GM19238 (cell line): ENCODE measurements around the gene SWT1.

Experiments used
- DNase-seq: peaks from one replicate; pipeline ENCODE4 v3.0.0; 2011; ENCODE audit warnings: low spot score; ENCODE audit not compliant: insufficient read length

The SWT1 gene

DNA sequence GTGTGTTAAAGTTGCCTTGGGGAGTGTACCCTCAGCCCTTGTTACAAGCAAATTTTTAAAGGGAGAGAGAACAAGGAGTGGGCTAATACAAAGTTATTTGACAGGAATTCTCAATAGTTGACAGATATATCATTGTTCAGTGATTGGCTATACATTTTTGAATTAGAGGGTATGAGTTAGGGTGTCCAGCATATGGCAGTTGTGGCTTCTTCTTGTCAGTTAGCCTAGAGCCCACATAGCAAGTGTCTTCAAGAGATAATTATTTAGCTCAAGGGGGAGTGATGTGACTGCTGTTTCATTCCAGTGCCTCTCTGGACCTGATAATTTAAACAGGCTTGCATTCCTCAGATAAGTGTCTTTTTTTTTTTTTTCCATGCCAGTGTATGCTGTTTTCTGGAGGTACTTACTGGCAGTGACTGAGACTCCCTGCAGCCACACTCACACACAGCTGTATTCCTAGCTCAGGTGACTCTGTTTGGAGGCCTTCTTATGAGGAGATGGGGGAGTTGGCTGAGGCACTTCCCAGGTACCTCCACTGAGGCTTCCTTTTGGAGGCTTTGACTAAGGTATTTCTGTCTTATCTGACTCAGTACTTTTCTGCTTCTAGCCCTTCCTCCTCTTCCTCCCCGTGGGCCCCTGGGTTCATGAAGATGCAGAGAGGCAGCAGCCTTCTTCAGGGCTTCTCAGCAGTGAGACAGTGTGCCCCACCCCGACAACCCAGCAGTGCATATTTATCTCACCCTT, 127.7 kb downstream of the SWT1 start:
- DNase-seq: no peak

DNA sequence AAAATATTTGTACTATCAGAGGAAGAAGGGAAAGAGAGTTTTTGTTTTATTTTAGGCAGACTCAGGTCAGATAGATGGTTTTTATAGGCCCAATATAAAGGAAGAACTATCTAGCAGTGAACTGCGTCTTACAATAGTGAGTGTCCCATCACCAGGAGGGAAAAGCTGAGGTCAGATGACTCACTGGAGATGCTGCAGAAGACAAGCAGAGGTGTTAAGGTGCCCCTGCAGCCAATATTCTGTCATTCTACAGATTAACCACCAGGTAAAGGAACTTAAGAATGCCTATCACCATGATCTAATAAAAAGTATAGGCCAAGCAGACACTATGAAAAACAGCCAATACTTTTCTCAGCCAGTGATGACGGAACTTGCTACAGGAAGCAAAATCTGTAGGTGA, 130.5 kb downstream of the SWT1 start:
- DNase-seq: no peak

DNA sequence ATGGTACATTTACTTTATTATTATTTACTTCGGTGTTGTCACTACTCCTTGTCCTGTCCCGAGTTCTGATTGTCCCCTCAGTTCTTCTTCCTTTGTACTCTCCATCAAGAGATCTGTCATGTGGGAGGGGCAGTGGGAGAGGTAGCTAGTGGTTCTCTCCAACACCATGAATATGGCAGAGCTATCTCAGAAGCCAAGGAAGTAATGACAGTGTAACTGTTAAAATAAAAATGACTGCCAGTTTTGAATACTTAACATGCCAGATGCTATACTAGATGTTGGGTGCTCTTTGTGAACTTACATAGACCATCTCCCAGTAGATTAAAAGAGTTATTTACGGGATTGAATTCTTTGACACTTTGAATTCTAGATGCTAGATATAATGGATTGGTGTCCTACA, 131.5 kb downstream of the SWT1 start:
- DNase-seq: no peak

GRCh38 chr1:185289880-185290279, 132.9 kb downstream of the SWT1 start:
- DNase-seq: no peak

DNA sequence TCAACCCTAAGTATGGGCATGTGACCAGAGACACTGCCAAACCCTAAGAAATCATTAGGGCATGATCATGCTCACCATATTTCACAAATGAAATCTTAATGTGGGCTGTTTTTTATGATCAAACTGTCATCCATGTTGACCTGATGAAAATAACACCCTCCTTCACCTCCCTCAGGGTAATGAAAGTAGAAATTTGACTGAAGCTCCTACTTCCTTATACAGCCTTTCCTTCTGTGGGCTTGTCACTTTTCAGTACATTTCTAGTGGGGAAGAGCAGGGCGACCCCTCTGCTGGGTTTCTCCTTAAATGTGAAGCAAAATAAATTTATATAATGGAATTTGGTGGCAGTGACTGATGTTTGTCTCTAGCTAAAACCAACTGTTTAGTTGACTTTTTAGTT, 134.2 kb downstream of the SWT1 start:
- no peak for DNase-seq

- DNase-seq: no peak
These were observed 134.7 kb downstream of the SWT1 start for GRCh38 chr1:185291652-185292051.

DNA sequence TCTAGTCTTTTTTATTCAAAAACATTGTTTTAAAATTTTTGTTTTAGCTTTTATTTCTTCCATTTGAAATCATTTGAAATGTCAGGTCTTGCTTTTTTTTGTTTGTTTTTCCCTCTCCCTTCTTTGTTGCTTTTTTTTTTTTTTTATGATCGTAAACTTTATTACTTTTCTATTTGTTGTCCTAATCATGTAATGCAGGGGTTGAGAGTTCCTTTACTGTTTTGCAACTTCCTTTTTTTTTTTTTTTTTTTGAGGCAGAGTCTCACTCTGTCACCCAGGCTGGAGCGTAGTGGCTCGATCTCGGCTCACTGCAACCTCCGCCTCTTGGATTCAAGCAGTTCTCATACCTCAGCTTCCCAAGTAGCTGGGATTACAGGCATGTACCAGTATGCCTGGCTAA, 135.3 kb downstream of the SWT1 start:
- no peak for DNase-seq

DNA sequence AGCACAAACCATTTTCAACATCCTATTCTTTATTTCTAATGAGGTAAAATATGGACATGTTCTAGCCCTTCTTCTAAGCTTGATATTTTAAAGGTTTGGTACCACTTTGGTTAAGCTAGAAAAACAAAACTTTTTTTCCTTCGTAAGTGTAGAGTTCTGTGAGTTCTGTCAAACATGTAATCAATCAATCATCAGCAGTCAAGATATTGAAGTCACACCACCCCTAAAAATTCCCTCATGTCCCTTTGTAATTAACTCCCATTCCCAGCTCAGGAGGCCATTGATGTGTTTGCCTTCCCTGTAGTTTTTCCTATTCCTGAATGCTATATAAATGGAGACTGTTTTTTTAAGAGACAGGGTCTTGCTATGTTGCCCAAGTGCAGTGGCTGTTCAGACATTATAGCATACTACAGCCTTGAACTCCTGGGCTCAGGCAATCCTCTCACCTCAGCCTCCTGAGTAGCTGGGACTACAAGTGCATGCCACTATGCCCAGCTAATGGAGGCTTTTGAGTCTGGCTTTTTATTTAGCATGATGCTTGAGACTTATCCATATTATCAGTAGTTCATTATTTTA, 137.1 kb downstream of the SWT1 start:
- DNase-seq: no peak

DNA sequence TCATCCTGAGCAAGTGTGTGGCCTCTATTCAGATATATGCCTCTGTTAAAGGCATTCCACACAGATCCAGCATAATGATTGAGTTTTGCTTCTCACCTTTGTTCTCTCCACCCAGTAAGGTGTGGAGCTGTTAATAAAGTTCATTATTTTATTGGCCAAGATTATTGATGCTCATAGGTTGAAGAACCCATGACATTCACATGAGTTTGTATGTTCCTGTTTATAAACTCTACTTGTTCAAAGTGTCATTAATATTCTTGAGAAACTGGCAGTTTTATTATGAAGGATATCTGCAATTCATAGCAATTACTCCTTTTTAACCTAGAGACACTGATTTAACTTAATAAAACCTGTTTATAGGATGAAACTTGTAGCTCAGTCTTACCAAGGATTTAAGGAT, 138.1 kb downstream of the SWT1 start:
- no peak for DNase-seq

GRCh38 chr1:185297982-185298381, 141.0 kb downstream of the SWT1 start:
- DNase-seq: no peak

- no peak for DNase-seq
These were observed 143.2 kb downstream of the SWT1 start for GRCh38 chr1:185300152-185300551.

DNA sequence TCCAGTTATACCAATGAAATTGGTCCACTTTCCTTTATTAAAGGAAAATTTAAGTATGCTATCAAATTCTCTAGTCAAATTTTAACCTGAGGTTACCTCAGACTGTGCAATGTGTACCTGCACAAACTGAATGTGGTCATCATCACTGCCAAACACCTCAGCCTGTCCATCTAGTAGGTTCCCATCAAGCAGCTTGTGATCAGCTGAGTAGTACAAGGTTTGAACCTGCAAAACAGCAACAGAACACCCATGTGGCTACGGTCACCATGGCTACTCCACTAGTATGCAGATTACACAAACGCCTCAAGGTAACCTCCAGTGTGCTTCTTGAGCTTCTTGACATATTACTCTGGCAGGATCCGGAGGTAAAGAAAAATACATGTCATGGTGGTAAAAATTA, 148.5 kb downstream of the SWT1 start:
- no peak for DNase-seq

GRCh38 chr1:185308126-185308525, 151.2 kb downstream of the SWT1 start:
- DNase-seq: no peak

DNA sequence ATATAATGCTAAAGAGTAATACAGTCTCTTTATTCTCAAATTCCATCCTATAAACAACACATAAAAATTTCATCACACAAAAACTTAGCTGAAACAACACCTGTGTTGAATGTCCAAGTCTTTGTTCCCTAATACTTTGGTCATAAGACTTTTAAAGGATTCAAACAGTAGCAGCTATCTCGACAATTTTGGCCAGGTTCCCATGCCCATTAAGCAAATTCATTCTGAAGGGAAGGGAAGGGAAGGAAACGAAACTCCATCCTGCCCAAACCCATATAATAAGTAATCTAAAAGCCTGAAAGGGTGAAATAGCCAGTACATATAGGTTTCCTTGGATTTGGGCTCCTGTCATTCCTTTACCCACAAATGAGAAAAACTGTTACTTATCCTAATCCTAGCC, 152.6 kb downstream of the SWT1 start:
- DNase-seq: no peak

DNA sequence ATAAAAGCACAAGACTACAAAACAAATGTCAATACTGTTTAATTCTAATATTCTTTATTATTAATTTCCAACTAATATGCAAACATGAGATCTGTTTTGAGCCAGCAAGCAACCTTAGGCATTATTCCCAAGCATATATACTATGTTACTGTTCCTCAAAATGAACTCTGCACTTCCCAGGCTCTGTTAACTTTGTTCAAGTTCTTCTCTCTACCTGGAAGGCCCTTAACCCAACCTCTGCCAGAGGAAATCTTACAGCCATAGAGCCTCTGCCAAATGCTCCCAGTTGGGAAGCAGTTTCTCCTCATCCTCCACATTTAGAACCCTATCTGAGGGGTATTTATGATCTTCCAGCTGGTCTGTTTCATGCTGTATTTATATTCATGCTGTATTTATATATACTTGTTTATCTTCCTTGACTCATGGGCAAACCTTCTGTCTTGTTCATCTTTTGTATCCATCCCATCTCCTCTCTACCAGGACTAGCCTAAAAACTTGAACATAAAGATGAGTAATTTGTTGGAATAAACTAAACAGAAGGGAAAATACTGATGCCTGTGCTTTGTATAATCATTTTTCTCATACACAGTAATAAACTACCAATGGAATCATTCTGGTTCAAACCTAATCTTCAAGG, 154.7 kb downstream of the SWT1 start:
- DNase-seq: no peak

DNA sequence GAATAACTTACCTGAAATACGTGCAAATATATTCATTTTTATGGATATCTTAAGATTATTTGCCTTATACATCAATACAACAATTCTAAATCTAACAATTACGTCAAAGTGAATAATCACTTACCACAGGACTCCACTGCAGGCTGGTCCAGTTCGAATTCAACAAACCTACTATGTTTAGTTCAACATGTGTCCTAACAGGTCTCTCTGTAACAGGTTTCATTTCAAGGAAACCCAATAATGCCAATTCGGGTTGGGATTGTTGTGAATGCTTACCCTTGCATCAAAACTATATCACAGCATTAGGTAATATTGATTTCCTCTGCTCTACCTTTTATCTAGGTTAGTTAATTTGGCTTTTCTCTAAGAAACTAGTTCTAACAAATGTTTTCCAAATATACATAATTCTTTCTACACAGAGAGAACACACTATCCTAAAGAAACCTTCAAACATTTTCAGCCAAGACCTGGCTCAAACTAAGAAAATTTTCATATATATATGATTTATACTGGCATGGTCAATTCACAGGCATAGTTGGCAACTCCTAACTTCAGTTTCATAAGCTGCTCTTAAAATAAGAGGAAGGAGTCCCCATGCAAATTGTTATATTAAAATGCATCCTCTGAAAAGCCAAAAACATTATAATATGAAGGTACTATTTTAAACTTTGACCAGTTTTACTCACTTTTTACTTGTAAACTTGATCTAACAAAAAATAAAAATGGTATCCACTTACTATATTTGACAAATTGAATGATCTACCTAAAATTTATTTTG, 155.6 kb downstream of the SWT1 start:
- DNase-seq: no peak

- DNase-seq: no peak
These were observed 157.4 kb downstream of the SWT1 start for GRCh38 chr1:185314411-185314810.

- DNase-seq: no peak
These were observed 158.6 kb downstream of the SWT1 start for GRCh38 chr1:185315445-185316071.

- peak; percentile 65 for DNase-seq
These were observed 159.4 kb downstream of the SWT1 start for GRCh38 chr1:185316163-185317033.

GRCh38 chr1:185317034-185317885, 160.3 kb downstream of the SWT1 start, which contains the start of gene IVNS1ABP:
Gene IVNS1ABP, minus strand, starts transcription at chr1:185317243. Its CDS starts 7,750 bp downstream, at chr1:185309493.
- DNase-seq: peak; percentile 84
